GM19023 (cell line): ENCODE data around the gene FRMPD4.
"Not testable (repeated sequence)": the region's sequence is repeated elsewhere in the genome, so short reads cannot be mapped to it uniquely, and the experiment has no call there.

Experiments
- ATAC-seq: cut with Tn5 transposase; IDR thresholded peaks from one replicate; pipeline ENCODE4 v1.9.1; 2021; ENCODE audit warnings: mild to moderate bottlenecking, moderate library complexity; ENCODE audit not compliant: unreplicated experiment

Gene FRMPD4

DNA sequence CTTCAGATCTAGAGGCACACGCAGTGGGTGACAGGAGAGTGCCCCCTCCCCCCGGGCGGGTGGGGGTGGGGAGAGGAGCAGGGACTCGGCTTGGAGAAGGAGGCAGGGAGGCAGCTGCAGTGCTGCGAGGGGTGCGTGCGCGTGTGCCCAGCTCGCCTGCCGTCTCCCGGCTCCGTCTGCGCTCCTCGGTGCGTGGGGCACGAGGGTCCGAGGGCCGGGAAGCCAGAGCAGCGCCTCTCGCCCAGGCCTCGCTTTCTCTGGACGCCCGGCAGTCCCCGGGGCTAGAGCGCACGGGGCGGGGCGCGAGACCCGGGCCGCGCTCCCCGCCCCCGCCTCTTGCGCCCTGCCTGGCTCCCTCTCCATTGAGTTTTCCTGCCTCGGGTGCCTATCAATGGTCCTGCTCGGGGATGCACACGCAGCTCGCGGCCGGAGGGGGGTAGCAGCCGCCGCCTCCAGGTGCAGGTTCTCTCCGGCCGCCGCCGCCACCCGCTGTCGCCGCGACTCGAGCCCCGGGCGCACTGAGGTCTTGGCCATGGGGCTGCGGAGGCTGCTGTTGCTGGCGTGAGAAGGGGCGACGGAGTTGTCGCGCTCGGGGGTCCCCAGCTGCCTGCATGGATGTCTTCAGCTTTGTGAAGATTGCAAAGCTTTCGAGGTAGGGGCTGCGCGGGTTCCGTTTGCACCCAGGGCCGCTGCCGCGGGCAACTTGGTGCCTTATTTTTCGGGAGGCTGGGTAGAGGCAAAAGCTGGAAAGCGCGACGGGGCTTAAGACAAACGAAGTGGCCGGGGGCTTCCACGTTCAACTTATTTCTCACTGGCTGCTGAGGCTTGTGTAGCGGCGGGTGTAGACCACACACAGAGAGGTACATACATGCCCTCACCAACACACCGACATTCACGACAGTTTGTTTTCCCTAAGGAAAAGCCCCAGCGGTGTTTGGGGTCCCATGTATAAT, at the start of gene FRMPD4:
TSS of gene FRMPD4 (plus strand) at position 113 of the 953 bp plus-strand sequence. CDS start at position 612, 499 bp downstream.
- ATAC-seq = no peak

DNA sequence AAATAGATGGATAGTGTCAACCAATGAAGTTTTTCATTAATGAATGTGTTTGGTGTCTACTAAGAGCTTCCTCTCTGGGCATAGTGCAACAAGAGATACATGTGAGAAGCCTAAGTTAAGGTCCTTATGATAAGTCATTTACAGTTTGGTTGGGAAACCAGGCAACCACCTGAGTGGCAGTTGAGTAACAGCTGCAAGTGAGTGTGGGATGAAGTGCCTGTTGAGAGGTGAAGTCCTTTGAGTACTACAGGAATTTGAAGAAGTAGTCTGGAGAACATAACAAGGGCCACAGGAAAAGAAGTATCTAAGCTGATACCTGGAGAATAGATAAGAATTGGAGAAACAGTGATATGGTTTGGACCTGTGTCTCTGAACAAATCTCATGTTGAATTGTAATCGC, 48.5 kb upstream of the FRMPD4 start:
- no peak for ATAC-seq

DNA sequence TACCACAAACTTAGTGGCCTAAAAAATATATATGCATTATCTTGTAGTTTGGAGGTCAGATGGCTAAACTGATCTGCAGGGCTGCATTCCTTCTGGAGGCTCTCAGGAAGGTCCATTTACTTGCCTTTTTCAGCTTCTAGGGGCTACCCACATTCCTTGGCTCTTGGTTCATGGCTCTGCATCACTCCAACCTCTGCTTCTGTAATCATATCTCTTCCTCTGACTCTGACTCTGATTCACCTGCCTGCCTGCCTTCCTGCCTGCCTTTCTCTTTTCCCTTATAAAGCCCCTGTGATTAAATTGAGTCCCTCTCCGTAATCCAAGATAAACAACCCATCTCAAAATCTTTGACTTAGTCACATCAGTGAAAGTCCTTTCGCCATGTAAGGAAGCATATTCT, 25.0 kb upstream of the FRMPD4 start:
- no peak for ATAC-seq

DNA sequence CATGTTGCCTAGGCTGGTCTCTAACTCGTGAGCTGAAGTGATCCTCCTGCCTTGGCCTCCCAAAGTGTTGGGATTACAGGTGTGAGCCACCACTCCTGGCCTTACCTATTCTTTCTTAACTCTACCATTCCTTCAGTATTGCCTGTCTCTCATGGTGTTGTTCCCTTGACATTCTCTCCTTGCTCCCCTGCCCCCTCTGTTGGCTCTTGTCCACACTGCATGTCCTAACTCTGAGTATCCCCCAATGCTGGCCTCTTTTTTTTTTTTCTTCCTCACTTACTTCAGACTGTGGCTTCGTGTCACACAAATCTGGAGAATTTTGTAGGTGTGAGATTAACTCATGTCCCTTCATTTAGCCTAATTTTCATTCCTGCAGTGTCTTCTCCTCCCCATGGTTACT, 22.9 kb upstream of the FRMPD4 start:
- no peak for ATAC-seq

DNA sequence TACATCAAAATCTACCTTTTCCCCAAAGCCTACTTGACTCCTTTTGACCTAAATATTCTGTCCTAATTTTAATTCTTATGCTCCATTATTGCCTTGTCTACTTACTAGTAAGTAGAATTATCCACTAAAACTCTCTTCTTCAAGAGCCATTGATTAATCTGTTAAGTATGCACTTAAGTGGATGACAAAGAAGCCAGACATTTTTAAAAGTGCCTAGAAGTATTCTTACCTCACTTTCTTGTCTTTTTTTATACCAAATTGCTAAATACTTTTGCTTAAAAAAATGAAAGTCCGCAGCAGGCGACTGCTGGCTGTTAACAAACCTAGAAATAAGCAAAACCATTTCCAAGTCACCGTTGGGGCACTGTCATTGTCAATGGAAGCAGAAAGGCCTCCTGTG, 20.1 kb upstream of the FRMPD4 start:
- ATAC-seq = no peak

DNA sequence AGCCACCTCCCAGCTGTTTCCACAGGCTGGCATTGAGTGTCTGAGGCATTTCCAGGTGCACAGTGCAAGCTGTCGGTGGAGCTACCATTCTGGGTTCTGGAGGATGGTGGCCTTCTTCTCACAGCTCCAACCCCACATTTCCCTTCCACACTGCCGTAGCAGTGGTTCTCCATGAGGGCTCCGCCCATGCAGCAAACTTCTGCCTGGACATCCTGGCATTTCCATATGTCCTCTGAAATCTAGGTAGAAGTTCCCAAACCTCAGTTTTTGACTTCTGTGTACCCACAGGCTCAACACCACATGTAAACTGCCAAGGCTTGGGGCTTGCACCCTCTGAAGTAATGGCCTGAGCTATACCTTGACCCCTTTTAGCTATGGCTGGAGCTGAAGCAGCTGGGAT, 10.3 kb upstream of the FRMPD4 start:
- no peak for ATAC-seq

DNA sequence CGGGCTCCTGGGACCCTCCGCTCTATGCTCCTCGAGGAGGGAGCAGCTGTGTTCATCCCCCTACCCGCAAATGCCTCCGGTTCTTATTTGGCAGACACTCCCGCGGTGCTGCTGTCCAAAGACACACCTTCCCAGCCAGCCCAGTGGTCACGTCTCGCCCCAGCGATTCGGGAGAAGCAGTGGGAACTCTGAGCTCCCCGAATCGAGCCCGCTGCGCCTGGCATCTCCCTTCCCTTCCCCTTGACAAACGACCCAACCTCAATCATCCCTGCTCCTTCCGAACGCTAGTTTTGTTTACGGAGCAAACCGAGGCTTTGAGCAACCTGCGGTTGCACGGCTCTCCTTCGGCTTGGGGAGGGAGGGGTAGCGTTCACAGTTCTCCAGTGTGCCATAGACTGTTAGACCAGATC, 317 bp upstream of the FRMPD4 start:
- ATAC-seq = no peak

DNA sequence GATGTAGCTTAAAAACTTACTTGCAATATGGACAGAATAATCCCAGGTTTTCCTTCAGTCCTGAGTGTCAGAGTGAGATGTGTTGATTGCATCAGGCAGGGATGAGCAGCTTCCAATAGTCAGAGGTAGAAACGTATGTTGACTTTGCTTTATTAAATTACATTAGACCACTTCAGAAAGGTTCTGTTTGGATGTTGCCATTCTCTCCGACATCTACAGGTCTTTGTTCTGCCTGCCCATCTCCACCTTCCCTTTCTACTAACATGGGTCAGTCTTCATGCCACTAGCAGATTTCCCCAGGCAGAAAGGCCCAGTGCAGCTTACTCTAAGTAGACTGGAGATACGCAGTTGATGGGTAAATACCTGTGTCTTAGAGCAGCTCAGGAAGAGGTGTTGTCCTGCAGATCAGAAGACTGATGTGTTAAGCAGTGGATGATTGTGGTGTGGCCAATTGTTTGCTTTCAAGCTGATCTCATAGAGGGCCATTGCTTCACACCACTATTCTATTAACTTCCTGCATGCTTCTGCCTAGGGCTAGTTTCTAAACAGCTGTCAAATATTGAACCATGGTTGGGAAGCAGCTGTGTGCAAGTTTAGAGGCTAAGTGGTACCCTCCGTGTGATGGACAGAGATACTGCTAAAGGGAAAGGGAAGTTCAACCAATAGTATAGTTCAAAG, 1.8 kb downstream of the FRMPD4 start:
- ATAC-seq = no peak

DNA sequence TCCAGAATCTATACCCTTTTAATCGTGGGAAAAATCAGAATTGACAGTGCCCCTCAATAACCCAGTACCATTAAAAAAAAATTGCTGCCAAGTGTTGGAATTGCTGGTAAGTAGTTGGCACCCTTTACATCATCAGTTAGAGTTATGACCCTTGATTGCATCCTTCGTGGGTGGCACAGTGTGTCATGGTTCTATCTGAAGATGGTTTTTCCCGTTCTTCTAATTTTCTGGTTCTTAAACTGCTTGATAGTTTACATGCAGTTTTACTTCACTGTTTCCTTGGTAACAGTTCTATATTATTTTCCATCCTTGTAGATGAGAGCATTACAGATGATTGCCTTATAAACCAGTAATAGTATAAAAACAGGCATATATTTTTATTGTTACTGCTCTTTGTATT, 3.2 kb downstream of the FRMPD4 start:
- ATAC-seq = no peak

DNA sequence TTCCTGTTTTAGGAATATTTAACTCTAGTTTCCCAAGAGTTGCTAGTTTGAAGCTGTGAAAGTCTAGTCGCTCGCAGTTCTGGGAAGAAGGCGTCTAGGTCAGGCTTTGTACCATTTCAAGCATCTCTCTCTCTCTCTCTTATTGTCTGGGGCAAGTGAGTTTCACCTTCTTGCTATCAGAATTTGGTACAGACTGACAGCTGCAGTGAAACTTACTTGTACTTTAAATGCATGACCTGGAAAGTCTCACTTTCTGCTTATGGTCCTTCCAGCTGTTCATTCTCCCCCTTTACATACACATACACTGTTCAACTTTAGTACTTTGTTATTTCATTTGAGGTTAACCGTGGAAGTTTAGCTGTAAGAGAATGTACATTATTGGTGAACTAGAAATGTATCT, 4.4 kb downstream of the FRMPD4 start:
- ATAC-seq = no peak

DNA sequence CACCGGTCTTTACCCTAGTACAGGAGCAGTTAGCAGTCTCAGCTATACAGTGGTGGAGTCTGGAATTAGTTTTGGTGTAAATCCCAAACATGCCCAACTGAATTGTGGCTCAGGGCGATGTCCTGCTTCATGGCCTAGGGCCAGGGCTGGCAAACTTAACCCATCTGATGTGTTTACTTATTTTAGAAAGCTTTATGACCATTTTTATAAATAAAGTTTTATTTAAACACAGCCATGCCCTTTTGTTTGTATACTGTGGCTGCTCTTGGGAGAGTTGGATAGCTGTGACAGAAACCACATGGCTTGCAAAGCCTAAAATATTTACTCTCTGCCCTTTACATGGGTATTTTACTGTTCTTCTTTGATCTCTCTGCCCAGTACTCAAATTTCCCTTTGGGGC, 7.1 kb downstream of the FRMPD4 start:
- no peak for ATAC-seq

DNA sequence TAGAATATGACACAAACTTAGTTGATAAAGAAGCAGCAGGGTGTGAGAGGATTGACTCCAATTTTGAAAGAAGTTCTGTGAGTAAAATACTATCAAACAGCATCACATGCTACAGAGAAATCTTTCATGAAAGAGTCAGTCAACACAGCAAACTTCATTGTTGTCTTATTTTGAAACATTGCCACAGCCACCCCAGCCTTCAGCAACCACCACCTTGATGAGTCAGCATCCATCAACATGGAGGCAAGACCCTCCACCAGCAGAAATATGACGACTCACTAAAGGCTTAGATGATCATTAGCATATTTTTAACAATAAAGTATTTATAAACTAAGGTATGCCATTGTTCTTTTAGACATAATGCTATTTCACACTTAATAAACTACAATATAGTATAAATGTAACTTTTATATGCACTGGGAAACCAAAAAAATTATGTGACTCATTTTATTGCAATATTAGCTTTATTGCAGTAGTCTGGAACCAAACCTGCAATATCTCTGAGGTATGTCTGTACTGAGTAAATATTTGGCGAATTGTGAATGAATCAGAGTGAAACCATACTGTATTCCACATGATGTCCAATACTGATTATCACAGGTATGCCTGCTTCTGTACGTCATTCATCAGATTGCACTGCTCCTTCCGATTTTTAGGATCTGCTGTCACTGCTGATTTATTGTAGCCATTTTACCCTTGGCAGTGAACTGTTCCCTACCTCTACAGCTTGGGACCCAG, 11.6 kb downstream of the FRMPD4 start:
- ATAC-seq = no peak

DNA sequence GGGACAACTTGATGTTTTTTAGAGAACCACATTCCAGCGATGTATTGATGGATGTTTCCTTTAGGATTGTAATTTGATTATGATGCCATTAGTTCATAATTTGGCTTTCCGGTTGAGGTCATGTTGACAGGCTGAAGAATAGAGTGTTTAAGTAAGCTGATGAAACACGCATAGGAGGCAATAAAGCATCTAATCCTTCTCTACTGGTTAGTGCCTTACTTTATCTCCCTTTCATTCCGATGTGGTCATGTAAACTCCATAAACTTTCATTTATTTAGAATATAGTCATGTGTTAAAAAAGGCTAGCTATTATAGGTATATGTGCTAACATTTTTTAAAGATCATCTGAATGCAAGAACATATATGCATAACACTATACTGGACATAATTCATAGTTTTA, 15.0 kb downstream of the FRMPD4 start:
- ATAC-seq = no peak

DNA sequence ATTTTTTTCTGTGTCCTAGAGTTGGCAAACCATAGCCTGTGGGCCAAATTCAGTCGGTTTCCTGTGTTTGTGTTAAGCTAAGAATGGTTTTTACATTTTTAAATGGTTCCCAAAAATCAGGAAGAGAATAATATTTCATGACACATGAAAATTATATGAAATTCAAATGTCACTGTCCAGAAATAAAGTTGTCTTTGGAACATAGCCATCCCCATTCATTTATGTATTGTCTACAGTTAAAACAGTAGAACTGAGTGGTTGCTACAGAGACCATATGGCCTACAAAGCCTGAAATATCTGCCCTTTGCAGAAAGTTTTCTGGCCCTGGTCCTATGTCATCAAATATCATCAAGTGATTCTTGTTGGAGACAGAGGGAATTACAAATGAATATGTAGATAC, 15.5 kb downstream of the FRMPD4 start:
- no peak for ATAC-seq

DNA sequence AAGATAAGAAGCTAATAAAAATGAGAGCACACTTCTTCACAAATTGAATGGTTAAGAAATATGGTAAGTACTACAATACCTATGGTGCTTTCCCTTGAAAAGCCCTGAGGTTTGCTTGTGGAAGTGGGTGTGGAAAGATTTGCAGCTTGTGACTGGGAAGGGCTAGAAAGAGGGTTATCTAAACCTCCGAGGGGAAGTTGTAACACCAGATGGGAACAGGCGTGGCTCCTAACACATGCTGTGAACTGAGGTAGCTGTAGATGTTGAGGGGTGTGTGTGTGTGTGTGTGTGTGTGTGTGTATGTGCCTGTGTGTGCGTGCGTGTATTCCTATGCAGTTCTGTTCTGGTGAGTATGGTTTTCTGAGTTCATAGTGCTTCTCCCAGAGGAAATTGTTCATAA, 21.5 kb downstream of the FRMPD4 start:
- no peak for ATAC-seq

DNA sequence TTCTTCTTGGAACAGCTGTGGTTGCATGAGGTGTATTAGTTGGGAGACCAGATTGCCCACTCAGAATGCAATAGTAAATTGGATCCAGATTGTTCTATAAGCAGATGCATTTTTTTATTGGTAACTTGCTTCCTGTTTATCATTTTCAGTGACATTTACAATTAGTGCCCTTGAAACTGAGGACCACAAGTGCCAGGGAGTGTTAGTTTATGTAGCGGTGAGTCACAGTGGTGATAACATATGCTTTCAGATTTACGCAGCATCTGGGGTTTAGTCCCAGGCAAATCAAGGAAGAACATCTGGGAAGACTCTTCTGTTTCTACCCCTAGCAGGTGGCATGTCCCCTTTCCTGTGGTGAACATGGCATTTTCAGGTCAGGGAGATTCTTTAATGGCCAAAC, 24.1 kb downstream of the FRMPD4 start:
- no peak for ATAC-seq

DNA sequence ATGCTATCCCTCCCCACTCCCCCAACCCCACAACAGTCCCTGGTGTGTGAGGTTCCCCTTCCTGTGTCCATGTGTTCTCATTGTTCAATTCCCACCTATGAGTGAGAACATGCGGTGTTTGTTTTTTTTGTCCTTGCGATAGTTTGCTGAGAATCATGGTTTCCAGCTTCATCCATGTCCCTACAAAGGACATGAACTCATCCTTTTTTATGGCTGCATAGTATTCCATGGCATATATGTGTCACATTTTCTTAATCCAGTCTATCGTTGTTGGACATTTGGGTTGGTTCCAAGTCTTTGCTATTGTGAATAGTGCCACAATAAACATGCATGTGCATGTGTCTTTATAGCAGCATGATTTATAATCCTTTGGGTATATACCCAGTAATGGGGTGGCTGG, 25.9 kb downstream of the FRMPD4 start:
- ATAC-seq = not testable (repeated sequence)

DNA sequence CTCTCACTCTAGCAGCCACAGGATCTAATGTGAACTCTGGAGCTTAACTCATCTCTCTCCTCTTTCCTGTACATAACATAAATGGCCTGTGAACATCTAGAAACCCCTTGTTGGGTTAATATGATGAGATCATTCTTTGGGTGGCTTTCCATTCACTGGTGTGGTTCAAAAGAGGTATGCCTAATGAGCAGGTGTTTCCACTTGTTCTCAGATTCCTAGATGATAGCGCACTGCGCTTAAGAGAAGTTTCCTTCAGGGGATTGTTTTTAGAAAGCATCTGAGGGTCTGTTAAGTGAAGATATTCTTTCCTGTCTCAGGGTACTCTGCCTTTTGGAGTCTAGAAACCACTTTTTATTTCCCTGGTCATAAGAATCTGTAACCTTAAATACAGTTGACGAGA, 32.5 kb downstream of the FRMPD4 start:
- ATAC-seq = no peak

DNA sequence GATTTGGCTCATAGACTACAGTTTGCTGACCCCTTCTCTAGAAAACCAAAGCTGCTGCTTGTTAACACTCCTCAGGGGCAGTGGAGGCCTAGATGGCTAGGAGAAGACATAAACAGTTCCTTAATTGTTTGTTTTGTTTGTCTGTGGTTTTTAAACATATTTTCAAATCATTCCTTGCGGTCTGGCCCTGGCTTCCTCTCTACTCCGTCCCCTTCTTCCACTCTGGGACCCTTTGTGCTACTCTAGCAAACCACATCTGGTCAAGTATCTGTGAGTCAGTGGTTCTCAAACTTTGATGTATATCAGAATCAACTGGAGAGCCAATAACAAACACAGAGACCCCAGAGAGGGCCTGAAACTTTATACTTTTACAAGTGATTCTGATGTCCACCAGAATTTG, 36.1 kb downstream of the FRMPD4 start:
- ATAC-seq = no peak

DNA sequence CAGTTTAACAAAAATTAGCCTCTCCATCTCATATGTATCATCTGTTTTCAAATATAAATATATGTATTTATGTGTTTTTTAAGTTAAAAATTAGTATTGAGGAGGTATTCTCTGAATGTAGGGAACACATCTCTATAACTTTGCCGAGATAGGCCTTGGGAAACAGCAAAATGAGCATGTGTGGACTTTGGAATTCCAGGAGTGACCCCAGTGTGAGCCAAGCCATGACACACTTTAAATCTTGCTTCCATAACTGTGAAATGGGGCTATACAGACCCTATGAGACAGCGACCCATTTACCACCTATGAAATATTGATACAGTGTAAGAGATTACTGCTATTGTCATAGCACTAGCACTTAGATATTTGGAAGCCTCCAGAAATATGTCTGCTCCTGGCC, 58.8 kb downstream of the FRMPD4 start:
- no peak for ATAC-seq

DNA sequence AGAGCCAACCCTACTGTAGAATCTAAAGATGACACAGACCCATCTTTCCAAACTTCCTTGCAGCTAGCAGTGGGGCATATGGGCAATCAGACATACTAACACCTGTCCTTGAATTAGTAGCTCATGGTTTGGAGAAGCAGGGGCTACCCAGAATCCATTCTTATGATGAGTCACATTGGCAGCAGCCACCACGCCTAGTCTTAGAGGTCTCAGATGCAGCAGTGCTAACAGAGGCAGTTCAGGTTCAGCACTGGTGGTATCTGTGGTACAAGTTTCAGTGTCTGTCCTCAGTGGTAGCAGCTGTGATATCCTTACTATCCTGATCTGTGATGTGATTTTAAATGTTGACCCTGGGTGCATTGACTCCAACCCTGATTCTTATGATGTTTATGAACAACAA, 68.1 kb downstream of the FRMPD4 start:
- ATAC-seq = no peak
